NB4 (cell line): ENCODE results near the gene ABCC8.

ENCODE experiments used
- CTCF ChIP-seq: IDR thresholded peaks from one replicate; pipeline ENCODE4 v1.5.1; 2012; ENCODE audit warnings: low read depth, low read length
- MYC ChIP-seq: IDR thresholded peaks from 2 replicates; pipeline ENCODE4 v1.6.1; 2011; ENCODE audit warnings: low read depth, low read length
- POLR2A ChIP-seq: IDR thresholded peaks from 2 replicates; pipeline ENCODE4 v1.6.1; 2011; ENCODE audit warnings: mild to moderate bottlenecking; ENCODE audit not compliant: insufficient read length; ENCODE audit errors: extremely low read depth

- TF ChIP-seq POLR2A (no peak), CTCF (no peak), MYC (no peak)
These were observed 41.7 kb upstream of the ABCC8 start for GRCh38 chr11:17518366-17518765.
